Mucosa of descending colon (tissue), 3 donors: ENCODE measurements around the gene VSIG2. TPM values are rescaled to one million over a fixed set of nuclear protein-coding genes. Genes with fewer than 3 reads are reported as not detected.
A peak's percentile ranks its signal among the peaks of the same experiment; 100 is the strongest.

Experiments used
- ATAC-seq: fragments of 200-7000 bp; cut with Tn5 transposase; one replicate; pipeline ENCODE4 v1.9.1; 2020; ENCODE audit warnings: mild to moderate bottlenecking, moderate library complexity
- DNase-seq, 3 donors: peaks; one replicate each; pipeline ENCODE4 v3.0.0-alpha.2; 2020
- H3K36me3 ChIP-seq: fragments of 200-600 bp; one replicate; pipeline ENCODE4 v1.8.0; 2021; ENCODE audit warnings: low read depth, mild to moderate bottlenecking
- H3K4me1 ChIP-seq: fragments of 200-600 bp; one replicate; pipeline ENCODE4 v1.8.0; 2021; ENCODE audit warnings: low read depth, mild to moderate bottlenecking
- H3K4me3 ChIP-seq: fragments of 200-600 bp; one replicate; pipeline ENCODE4 v1.8.0; 2021; ENCODE audit warnings: mild to moderate bottlenecking
- H3K9me3 ChIP-seq: fragments of 200-600 bp; one replicate; pipeline ENCODE4 v1.8.0; 2021; ENCODE audit warnings: mild to moderate bottlenecking
- intact Hi-C, 2 donors: fragments of 100-400 bp; cut with DNase I in 1 of 2; cut with micrococcal nuclease in 1 of 2; formaldehyde crosslinking; loops; one replicate each; pipeline versions ENCODE4 v1.11.0 to v1.11.1; 2022; cut with DNase I, micrococcal nuclease
- total RNA-seq, 3 donors: library from RNA; stranded (reverse); fragmentation: NEBNext Ultra II Directional in 2 of 3; extraction: Animal tissue kit (Norgen Biotek cat#: 25700) in 2 of 3; gene quantifications; one replicate each; pipeline versions ENCODE4 v1.2.1 to v1.2.4, GENCODE V29; 2021 to 2023
- TF ChIP-seq, protein P1 (sequence below): fragments of 200-600 bp; IDR thresholded peaks from one replicate; pipeline ENCODE4 v1.8.0; 2022; ENCODE audit warnings: antibody characterized with exemption, mild to moderate bottlenecking
- donor health status: DM: no; HTN: no; CAD: no; lungs with moderate emphysema.
- donor health status: DM: no; HTN: no; CAD: no.
- donor health status: DM: no; HTN: yes; CAD: no.

The VSIG2 gene
- total RNA-seq, 3 donors from 2014 or later = 78.6 to 268 (median 126) TPM

- no peaks in the 10 kb centered on the region for H3K9me3 ChIP-seq
- H3K36me3 ChIP-seq = no peaks in the 10 kb centered on the region
- H3K4me1 ChIP-seq = peaks cover 11% of the 10 kb centered on the region
- intact Hi-C loops = no loop called here
- H3K4me3 ChIP-seq = peak overlapping the region; percentile 97
- ATAC-seq (no peak), DNase-seq (peak in 1 of 3 donors; percentile 8)
- TF ChIP-seq, protein P1, sequence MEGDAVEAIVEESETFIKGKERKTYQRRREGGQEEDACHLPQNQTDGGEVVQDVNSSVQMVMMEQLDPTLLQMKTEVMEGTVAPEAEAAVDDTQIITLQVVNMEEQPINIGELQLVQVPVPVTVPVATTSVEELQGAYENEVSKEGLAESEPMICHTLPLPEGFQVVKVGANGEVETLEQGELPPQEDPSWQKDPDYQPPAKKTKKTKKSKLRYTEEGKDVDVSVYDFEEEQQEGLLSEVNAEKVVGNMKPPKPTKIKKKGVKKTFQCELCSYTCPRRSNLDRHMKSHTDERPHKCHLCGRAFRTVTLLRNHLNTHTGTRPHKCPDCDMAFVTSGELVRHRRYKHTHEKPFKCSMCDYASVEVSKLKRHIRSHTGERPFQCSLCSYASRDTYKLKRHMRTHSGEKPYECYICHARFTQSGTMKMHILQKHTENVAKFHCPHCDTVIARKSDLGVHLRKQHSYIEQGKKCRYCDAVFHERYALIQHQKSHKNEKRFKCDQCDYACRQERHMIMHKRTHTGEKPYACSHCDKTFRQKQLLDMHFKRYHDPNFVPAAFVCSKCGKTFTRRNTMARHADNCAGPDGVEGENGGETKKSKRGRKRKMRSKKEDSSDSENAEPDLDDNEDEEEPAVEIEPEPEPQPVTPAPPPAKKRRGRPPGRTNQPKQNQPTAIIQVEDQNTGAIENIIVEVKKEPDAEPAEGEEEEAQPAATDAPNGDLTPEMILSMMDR = no peak
These were observed 46.9 kb upstream of the VSIG2 start for GRCh38 chr11:124798991-124799347.

- no peaks in the 10 kb centered on the region for H3K36me3 ChIP-seq
- no peak overlapping the region for H3K4me3 ChIP-seq
- H3K9me3 ChIP-seq = no peaks in the 10 kb centered on the region
- ATAC-seq (no peak), DNase-seq (no peak)
- intact Hi-C loops = no loop called here
- TF ChIP-seq, protein P1 = no peak
- H3K4me1 ChIP-seq = peaks cover 15% of the 10 kb centered on the region
These were observed 44.3 kb upstream of the VSIG2 start for GRCh38 chr11:124796312-124796711.

DNA sequence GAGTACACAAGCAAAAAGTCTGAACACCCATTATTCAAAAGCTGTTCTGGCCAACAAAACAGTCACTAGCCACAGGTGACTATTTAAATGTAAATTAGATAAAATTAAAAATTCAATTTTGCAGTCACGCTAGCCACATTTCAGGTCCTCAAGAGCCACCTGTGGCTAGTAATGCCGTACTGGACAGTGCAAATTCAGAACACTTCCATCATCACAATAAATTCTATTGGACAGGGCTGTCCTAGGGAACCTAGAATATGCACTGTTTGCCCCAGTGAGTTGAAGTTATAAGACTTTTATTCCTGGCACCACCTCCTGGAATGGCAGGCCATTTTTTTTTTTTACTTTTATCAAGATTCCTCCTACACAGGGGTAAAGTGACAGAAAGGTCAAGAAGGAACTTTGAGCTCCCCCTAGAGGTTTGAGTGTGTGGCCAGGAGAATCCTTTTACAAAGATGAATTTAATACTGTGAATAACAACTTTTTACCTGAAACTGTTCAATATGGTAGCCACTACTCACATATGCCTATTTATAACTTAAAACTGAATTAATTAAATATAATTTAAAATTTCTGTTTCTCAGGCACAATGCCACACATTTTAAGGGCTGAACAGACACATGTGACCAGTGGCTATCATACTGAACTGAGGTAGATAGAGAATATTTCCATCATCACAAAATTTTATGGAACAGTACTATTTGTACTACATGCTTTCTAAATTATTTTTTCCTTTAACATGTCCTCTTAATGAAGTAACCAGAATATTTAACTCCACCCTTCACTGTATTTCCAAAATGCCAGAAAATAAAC, 41.6 kb upstream of the VSIG2 start:
- TF ChIP-seq, protein P1 = peak; percentile 40
- Histone ChIP-seq H3K9me3 (no peaks in the 10 kb centered on the region), H3K4me3 (no peak overlapping the region), H3K36me3 (no peaks in the 10 kb centered on the region), H3K4me1 (peaks cover 8% of the 10 kb centered on the region)
- DNase-seq = peak in 1 of 3 donors; percentile 64
- ATAC-seq = peak; percentile 64
- intact Hi-C loops = no loop called here

- TF ChIP-seq, protein P1 = no peak
- Histone ChIP-seq H3K36me3 (no peaks in the 10 kb centered on the region), H3K4me3 (no peak overlapping the region), H3K4me1 (peaks cover 4% of the 10 kb centered on the region), H3K9me3 (no peaks in the 10 kb centered on the region)
- intact Hi-C loops = no loop called here
- DNase-seq (no peak), ATAC-seq (no peak)
These were observed 39.7 kb upstream of the VSIG2 start for GRCh38 chr11:124791626-124792341.

GRCh38 chr11:124788521-124788920, 36.5 kb upstream of the VSIG2 start:
- TF ChIP-seq, protein P1 = no peak
- Histone ChIP-seq H3K36me3 (no peaks in the 10 kb centered on the region), H3K4me3 (no peak overlapping the region), H3K9me3 (no peaks in the 10 kb centered on the region), H3K4me1 (peaks cover 4% of the 10 kb centered on the region)
- intact Hi-C loops = no loop called here
- ATAC-seq = no peak
- DNase-seq = no peak
